Lower leg skin (tissue), 4 donors: ENCODE data around the gene ABCC1. TPM values are rescaled to one million over a fixed set of nuclear protein-coding genes. Genes with fewer than 3 reads are reported as not detected.
"Not testable (repeated sequence)": the region's sequence is repeated elsewhere in the genome, so short reads cannot be mapped to it uniquely, and the experiment has no call there.

Experiments
- DNase-seq, 2 donors: peaks; one replicate each; pipeline ENCODE4 v3.0.0-alpha.2; 2019; ENCODE audit warnings: low spot score in 2 of 2
- H3K4me3 ChIP-seq: fragments of 200-600 bp; sonication (generic); 2 replicates; pipeline ENCODE4 v1.5.1; 2017; ENCODE audit warnings: mild to moderate bottlenecking, low read depth; ENCODE audit not compliant: poor library complexity, severe bottlenecking
- CTCF ChIP-seq, 3 donors: fragments of 450-650 bp; IDR thresholded peaks; one replicate each; pipeline ENCODE4 v1.5.1; 2016; ENCODE audit warnings: antibody characterized with exemption in 3 of 3, mild to moderate bottlenecking in 3 of 3, moderate library complexity in 2 of 3
- POLR2A ChIP-seq, 2 donors: fragments of 450-650 bp; IDR thresholded peaks; one replicate each; pipeline ENCODE4 v1.6.1; 2016 to 2017; ENCODE audit warnings: antibody characterized with exemption in 2 of 2, mild to moderate bottlenecking in 1 of 2, moderate library complexity in 1 of 2
- WGBS, 2 donors: methylation state at CpG; one replicate each; pipeline ENCODE4 v1.1.5; 2018; 5-methylcytosine and 5-hydroxymethylcytosine counted together
- intact Hi-C: fragments of 100-400 bp; cut with DNase I; formaldehyde crosslinking; loops from one replicate; pipeline ENCODE4 v1.15.0; 2023; ENCODE audit warnings: low total_unique reads
- total RNA-seq, 4 donors: library from RNA; depleted of rRNA; stranded (reverse); fragments of >200 nt; gene quantifications; one replicate each; pipeline ENCODE4 v1.1.0, GENCODE V29; 2016

Gene ABCC1
- total RNA-seq, 4 donors from 2014 or later: 16.4 to 25.3 (median 21.8) TPM

DNA sequence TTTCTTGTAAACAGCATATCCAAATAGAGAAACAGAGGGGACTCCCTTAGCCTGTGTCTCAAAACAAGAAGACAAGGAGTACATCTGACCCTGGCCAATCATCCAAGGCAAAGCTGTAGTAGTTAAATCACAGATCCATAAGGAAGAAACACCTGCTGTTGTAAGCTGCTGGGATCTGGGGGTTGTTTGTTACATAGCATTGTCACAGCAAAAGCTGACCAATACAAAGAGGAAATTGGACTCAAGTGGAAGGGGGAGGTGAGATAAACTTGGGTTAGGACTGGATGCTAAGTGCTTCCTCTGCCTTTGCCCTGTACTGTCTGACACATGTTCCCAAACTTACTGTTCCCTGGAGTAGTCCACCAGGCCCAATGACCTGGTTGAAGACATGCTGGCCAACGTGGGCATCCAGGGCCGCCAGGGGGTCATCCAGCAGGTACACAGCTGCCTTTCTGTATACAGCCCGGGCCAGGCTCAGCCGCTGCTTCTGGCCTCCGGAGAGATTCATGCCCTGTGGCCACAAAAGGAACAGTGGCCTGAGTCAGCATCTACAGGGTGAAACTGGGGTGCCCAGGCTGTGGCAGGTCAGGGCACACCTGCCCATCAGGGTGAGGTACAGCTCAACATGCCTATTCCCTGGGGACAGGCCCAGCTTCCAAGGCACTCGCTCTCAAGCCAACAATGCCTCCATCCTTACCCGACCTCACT lies 229.2 kb downstream of the ABCC1 start:
- intact Hi-C loops: no loop called here
- TF ChIP-seq CTCF (IDR thresholded peaks at IDR 0.05) (no peak), POLR2A (IDR thresholded peaks at IDR 0.05) (no peak)
- H3K4me3 ChIP-seq: no peak overlapping the region
- WGBS, 2 donors: 90% methylated on average over 4 to 7 of the region's 7 CpGs
- no peak for DNase-seq

DNA sequence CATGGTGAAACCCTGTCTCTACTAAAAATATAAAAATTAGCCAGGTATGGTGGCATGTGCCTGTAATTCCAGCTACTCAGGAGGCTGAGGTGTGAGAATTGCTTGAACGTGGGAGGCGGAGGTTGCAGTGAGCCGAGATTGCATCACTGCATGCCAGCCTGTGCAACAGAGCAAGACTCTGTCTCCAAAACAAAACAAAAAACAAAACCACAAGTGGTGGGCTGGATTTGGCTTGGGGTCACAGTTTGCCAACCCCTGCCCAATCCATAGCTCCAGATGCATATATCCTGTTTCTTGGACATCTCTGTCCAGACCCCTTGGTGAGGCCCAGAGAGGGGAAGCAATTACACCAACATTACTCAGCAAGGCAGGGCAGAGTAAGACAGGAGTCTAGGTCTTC lies 232.3 kb downstream of the ABCC1 start:
- DNase-seq, H3K4me3 ChIP-seq, intact Hi-C loops: not testable (repeated sequence)
- 67 to 86% methylated on average over 3 of the region's 3 CpGs for WGBS, 2 donors

DNA sequence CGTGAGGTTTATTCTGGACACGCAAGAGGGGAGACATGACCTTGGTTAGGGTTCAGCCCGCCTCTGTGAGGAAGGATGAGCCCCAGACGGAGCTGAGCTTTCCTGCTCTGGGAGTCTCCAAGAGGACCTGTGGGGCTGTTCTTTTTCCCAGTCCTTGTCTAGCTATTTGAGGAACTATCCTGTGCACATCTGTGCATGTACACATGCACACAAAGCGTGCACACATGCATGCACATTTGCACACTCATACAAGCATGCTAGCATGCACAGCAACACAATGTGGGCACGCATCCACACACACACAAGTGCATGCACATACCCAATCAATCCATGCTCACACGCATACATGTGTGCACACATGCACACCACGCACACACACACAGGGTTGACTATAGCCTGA lies 233.5 kb downstream of the ABCC1 start:
- intact Hi-C loops: no loop called here
- WGBS, 2 donors: 77 to 80% methylated on average over 8 of the region's 8 CpGs
- no peak for TF ChIP-seq POLR2A (IDR thresholded peaks at IDR 0.05)
- TF ChIP-seq CTCF (IDR thresholded peaks at IDR 0.05): no peak
- no peak overlapping the region for H3K4me3 ChIP-seq
- no peak for DNase-seq

DNA sequence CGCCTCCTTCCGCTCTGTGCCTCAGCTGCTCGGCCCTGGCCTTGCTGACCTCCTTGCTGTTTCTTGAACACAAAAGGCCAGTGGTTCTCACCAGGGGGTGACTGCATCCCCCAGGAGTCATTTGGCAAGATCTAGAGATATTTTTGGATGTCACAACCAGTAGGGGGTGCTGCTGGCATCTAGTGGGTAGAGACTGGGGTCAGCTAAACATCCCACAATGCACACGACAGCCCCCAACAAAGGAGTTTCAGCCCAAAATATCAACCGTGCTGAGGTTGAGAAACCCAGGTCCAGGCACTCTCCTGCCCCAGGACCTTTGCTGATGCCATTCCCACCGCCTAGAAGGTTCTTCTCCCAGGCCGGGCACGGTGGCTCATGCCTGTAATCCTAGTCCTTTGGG lies 234.1 kb downstream of the ABCC1 start:
- H3K4me3 ChIP-seq: no peak overlapping the region
- intact Hi-C loops: no loop called here
- 76 to 96% methylated on average over 8 of the region's 8 CpGs for WGBS, 2 donors
- DNase-seq: no peak
- TF ChIP-seq CTCF (IDR thresholded peaks at IDR 0.05) (no peak), POLR2A (IDR thresholded peaks at IDR 0.05) (no peak)

- H3K4me3 ChIP-seq: no peak overlapping the region
- TF ChIP-seq POLR2A (IDR thresholded peaks at IDR 0.05) (no peak), CTCF (IDR thresholded peaks at IDR 0.05) (no peak)
- no peak for DNase-seq
- intact Hi-C loops: no loop called here
- 83 to 84% methylated on average over 5 of the region's 5 CpGs for WGBS, 2 donors
Observed at GRCh38 chr16:16184594-16184993, 235.2 kb downstream of the ABCC1 start.

DNA sequence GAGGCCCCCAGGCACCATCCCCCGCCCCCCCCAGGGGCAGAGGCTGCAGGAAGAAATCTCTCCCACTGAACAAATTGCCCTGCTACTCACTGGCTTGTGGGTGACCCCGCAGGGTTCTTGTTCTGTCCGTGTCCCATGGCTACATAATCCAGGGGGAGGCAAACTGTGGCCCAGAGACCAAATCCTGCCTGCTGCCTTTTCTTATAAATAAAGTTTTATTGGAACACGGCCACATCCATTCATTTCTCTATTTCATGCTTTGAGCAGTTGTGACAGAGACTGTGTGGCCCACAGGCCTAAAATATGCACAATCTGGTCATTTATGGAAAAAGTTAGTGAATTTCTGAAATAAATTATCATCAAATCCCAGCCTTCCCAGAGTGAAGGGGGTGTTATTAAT lies 235.7 kb downstream of the ABCC1 start:
- intact Hi-C loops: no loop called here
- WGBS, 2 donors: 60 to 87% methylated on average over 4 of the region's 4 CpGs
- TF ChIP-seq CTCF (IDR thresholded peaks at IDR 0.05) (no peak), POLR2A (IDR thresholded peaks at IDR 0.05) (no peak)

More for the DNA sequence above, 235.7 kb downstream of the ABCC1 start:
- DNase-seq: no peak
- H3K4me3 ChIP-seq: no peak overlapping the region
